Liver (tissue), 3 donors: ENCODE results near the gene GFY.

Source experiments
- EGR1 ChIP-seq, 2 donors: IDR thresholded peaks; 2 replicates each; pipeline ENCODE4 v1.6.1; 2016 to 2018; ENCODE audit warnings: antibody characterized with exemption in 2 of 2, low read depth in 2 of 2
- FOXA1 ChIP-seq: IDR thresholded peaks from 2 replicates; pipeline ENCODE4 v1.6.1; 2016; ENCODE audit warnings: antibody characterized with exemption
- HNF4A ChIP-seq, 2 donors: conservative IDR thresholded peaks; 2 replicates each; pipeline ENCODE4 v1.6.1; 2016; ENCODE audit warnings: antibody characterized with exemption in 2 of 2, mild to moderate bottlenecking in 2 of 2
- JUND ChIP-seq, 2 donors: IDR thresholded peaks; 2 replicates each; pipeline ENCODE4 v1.6.1; 2016; ENCODE audit warnings: antibody characterized with exemption in 2 of 2
- NR2F2 ChIP-seq: IDR thresholded peaks from 2 replicates; pipeline ENCODE4 v1.6.1; 2016; ENCODE audit warnings: antibody characterized with exemption
- RAD21 ChIP-seq, 2 donors: IDR thresholded peaks; 2 replicates each; pipeline ENCODE4 v1.6.1; 2016; ENCODE audit warnings: antibody characterized with exemption in 2 of 2, mild to moderate bottlenecking in 2 of 2
- RXRA ChIP-seq, 2 donors: IDR thresholded peaks; 2 replicates each; pipeline ENCODE4 v1.6.1; 2017 to 2018; ENCODE audit warnings: antibody characterized with exemption in 2 of 2, mild to moderate bottlenecking in 1 of 2
- SP1 ChIP-seq: IDR thresholded peaks from 2 replicates; pipeline ENCODE4 v1.6.1; 2018; ENCODE audit warnings: antibody characterized with exemption, mild to moderate bottlenecking
- TAF1 ChIP-seq: conservative IDR thresholded peaks from 2 replicates; pipeline ENCODE4 v1.6.1; 2016; ENCODE audit warnings: antibody characterized with exemption, mild to moderate bottlenecking
- YY1 ChIP-seq: IDR thresholded peaks from 2 replicates; pipeline ENCODE4 v1.6.1; 2016; ENCODE audit warnings: antibody characterized with exemption, mild to moderate bottlenecking
- TF ChIP-seq, protein P1 (sequence below): fragments of 150-350 bp; IDR thresholded peaks from 2 replicates; pipeline ENCODE4 v1.5.1; 2017; ENCODE audit warnings: improper control_type of control experiment, low read depth, low read length; ENCODE audit not compliant: missing input control
- TF ChIP-seq, protein P2 (sequence below): IDR thresholded peaks from 2 replicates; pipeline ENCODE4 v1.6.1; 2016; ENCODE audit warnings: antibody characterized with exemption, mild to moderate bottlenecking
- TF ChIP-seq, protein P3 (sequence below): IDR thresholded peaks from 2 replicates; pipeline ENCODE4 v1.6.1; 2016; ENCODE audit warnings: antibody characterized with exemption
- TF ChIP-seq, protein P4 (sequence below): IDR thresholded peaks from 2 replicates; pipeline ENCODE4 v1.6.1; 2016; ENCODE audit warnings: antibody characterized with exemption
- donor health status: healthy.
- donor health status: healthy.

DNA sequence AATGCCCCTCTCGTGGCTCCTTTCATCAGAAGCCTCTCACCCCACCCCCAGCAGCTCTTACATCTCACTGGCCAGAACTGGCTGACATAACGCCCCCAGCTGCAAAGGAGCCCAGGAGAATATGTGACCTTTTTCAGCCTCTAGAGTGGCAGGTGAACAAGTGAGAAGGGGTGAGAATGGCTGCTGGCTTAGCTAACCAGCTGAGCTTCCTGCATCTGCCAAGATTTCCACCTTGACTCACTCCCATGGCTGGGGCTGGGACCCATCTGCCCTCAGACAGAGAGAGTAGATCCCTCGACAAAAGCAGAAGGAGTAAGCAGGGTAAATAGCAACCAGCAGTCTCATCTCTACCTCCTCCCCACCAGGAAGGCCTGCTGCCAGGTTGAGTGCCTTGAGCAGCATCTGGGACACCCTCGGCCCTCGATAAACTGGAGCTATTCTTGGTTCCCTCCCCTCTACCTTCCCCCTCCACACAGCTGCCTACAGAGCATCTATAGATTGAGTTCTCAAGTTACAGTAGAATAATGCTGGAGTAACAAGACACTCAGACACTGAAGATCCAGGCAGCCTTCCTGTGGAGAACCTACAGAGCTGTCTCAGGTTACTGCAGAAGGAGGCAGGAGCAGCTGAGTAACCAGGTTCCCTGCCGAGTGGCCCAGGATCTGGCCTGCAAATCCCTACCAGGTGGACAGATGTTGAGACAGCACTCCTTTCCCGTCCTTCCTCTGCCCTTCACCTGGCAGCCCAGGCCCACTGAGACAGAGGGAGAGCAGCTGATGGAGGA lies 21.6 kb upstream of the GFY start:
- TF ChIP-seq, protein P1, sequence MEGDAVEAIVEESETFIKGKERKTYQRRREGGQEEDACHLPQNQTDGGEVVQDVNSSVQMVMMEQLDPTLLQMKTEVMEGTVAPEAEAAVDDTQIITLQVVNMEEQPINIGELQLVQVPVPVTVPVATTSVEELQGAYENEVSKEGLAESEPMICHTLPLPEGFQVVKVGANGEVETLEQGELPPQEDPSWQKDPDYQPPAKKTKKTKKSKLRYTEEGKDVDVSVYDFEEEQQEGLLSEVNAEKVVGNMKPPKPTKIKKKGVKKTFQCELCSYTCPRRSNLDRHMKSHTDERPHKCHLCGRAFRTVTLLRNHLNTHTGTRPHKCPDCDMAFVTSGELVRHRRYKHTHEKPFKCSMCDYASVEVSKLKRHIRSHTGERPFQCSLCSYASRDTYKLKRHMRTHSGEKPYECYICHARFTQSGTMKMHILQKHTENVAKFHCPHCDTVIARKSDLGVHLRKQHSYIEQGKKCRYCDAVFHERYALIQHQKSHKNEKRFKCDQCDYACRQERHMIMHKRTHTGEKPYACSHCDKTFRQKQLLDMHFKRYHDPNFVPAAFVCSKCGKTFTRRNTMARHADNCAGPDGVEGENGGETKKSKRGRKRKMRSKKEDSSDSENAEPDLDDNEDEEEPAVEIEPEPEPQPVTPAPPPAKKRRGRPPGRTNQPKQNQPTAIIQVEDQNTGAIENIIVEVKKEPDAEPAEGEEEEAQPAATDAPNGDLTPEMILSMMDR: no peak
- TF ChIP-seq SP1 (no peak), YY1 (no peak), RAD21 (IDR thresholded peaks at IDR 0.05) (no peak), NR2F2 (no peak), JUND (IDR thresholded peaks at IDR 0.05) (no peak), TAF1 (no peak), HNF4A (conservative IDR thresholded peaks at IDR 0.05) (no peak), RXRA (IDR thresholded peaks at IDR 0.05) (no peak), EGR1 (IDR thresholded peaks at IDR 0.05; ENCODE audit: low read depth in 2 of 2) (no peak), FOXA1 (no peak)
- TF ChIP-seq, protein P2, sequence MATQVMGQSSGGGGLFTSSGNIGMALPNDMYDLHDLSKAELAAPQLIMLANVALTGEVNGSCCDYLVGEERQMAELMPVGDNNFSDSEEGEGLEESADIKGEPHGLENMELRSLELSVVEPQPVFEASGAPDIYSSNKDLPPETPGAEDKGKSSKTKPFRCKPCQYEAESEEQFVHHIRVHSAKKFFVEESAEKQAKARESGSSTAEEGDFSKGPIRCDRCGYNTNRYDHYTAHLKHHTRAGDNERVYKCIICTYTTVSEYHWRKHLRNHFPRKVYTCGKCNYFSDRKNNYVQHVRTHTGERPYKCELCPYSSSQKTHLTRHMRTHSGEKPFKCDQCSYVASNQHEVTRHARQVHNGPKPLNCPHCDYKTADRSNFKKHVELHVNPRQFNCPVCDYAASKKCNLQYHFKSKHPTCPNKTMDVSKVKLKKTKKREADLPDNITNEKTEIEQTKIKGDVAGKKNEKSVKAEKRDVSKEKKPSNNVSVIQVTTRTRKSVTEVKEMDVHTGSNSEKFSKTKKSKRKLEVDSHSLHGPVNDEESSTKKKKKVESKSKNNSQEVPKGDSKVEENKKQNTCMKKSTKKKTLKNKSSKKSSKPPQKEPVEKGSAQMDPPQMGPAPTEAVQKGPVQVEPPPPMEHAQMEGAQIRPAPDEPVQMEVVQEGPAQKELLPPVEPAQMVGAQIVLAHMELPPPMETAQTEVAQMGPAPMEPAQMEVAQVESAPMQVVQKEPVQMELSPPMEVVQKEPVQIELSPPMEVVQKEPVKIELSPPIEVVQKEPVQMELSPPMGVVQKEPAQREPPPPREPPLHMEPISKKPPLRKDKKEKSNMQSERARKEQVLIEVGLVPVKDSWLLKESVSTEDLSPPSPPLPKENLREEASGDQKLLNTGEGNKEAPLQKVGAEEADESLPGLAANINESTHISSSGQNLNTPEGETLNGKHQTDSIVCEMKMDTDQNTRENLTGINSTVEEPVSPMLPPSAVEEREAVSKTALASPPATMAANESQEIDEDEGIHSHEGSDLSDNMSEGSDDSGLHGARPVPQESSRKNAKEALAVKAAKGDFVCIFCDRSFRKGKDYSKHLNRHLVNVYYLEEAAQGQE: no peak
- TF ChIP-seq, protein P3, sequence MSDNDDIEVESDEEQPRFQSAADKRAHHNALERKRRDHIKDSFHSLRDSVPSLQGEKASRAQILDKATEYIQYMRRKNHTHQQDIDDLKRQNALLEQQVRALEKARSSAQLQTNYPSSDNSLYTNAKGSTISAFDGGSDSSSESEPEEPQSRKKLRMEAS: no peak
- TF ChIP-seq, protein P4, sequence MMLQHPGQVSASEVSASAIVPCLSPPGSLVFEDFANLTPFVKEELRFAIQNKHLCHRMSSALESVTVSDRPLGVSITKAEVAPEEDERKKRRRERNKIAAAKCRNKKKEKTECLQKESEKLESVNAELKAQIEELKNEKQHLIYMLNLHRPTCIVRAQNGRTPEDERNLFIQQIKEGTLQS: no peak
